ENCODE results near the gene CDC42BPB.

- TF ChIP-seq CTCF (IDR thresholded peaks at IDR 0.05) (no peak), POLR2A (IDR thresholded peaks at IDR 0.05; ENCODE audit: low read depth) (no peak), EP300 (IDR thresholded peaks at IDR 0.05) (no peak)
These were observed 1.1 kb upstream of the CDC42BPB start for GRCh38 chr14:103058164-103059055.

Data from esophagus muscularis mucosa (tissue), 4 donors.